Measurements from ENCODE around the gene ITPR2. TPM values are rescaled to one million over a fixed set of nuclear protein-coding genes. Genes with fewer than 3 reads are reported as not detected.
"Not testable (repeated sequence)": the region's sequence is repeated elsewhere in the genome, so short reads cannot be mapped to it uniquely, and the experiment has no call there.

The ITPR2 gene
- total RNA-seq, 1 donor from 2014 or later, result 48.1 TPM

DNA sequence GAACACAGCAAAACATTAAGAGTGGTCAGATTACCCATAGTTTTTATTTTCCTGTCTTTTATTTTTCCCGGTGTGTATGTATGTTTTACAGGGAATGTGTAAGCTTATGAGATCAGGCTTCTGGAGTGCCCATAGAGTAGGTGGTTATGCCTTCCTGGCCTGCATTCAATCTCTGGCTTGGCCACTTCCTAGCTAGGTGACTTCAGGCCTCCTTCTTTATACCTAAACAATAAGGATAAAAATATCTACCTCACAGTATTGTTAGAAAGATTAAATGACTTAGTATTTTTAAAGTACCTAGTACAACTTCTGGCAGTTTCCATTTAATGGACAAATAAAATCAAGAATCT is 42.4 kb downstream of the ITPR2 start:
- peaks cover 15% of the 10 kb centered on the region for H3K4me1 ChIP-seq

GRCh38 chr12:26789731-26790644 is 43.0 kb downstream of the ITPR2 start:
- H3K4me1 ChIP-seq, result peaks cover 15% of the 10 kb centered on the region
- no peaks in the 10 kb centered on the region for H3K9me3 ChIP-seq
- intact Hi-C loops (cut with DNase I), result no loop called here
- no peak for DNase-seq (ENCODE audit: extremely low spot score in 2 of 2)
- no peak overlapping the region for H3K27ac ChIP-seq
- no peaks in the 10 kb centered on the region for H3K36me3 ChIP-seq
- TF ChIP-seq CTCF (IDR thresholded peaks at IDR 0.05) (no peak), POLR2A (IDR thresholded peaks at IDR 0.05) (no peak), POLR2AphosphoS5 (IDR thresholded peaks at IDR 0.05; ENCODE audit: insufficient read depth in 1 of 2, low read depth in 1 of 2) (no peak)
- no peaks in the 10 kb centered on the region for H3K27me3 ChIP-seq
- H3K4me3 ChIP-seq, result no peak overlapping the region

More for the DNA sequence above, 42.4 kb downstream of the ITPR2 start:
- no peaks in the 10 kb centered on the region for H3K27me3 ChIP-seq
- TF ChIP-seq POLR2A (IDR thresholded peaks at IDR 0.05) (no peak), CTCF (IDR thresholded peaks at IDR 0.05) (no peak), POLR2AphosphoS5 (IDR thresholded peaks at IDR 0.05; ENCODE audit: insufficient read depth in 1 of 2, low read depth in 1 of 2) (no peak)
- no peaks in the 10 kb centered on the region for H3K9me3 ChIP-seq
- H3K27ac ChIP-seq, result no peak overlapping the region
- DNase-seq (ENCODE audit: extremely low spot score in 2 of 2), result no peak
- intact Hi-C loops (cut with DNase I), result no loop called here
- no peak overlapping the region for H3K4me3 ChIP-seq
- H3K36me3 ChIP-seq, result no peaks in the 10 kb centered on the region

DNA sequence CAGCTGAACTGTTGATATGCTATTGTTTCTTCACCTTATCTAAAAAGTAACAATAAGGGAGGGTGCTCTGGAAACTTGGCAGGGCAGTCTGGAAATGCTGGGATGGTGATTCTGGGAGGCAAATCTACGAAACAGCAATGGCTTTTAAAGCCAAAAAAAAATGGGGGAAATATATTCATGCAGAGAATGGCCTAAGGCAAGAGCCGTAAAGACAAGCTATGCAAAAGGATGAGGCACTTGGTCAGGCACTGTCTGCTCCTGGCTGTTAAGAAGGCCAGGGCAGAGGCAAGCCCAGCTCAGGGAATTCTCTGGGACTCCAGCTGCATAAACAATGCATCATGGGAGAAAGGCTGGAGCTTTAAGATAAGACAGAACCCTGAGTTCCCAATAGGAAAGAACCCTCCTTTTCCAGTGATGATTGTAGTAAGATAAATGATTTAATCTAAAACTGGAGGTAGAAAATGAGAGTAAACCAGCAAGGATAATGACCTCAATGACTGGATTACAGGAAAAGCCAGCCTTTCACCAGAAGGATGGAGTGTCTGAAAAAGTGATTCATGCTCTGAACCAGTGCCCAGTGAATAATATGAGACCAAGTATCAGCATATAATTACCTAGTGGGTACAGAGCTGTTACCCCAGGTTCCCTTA is 46.0 kb downstream of the ITPR2 start:
- no peak for TF ChIP-seq POLR2AphosphoS5 (IDR thresholded peaks at IDR 0.05; ENCODE audit: insufficient read depth in 1 of 2, low read depth in 1 of 2)
- no peak for TF ChIP-seq POLR2A (IDR thresholded peaks at IDR 0.05)
- TF ChIP-seq CTCF (IDR thresholded peaks at IDR 0.05), result no peak
- no peak for DNase-seq (ENCODE audit: extremely low spot score in 2 of 2)
- Histone ChIP-seq H3K4me3 (no peak overlapping the region), H3K9me3 (no peaks in the 10 kb centered on the region), H3K36me3 (no peaks in the 10 kb centered on the region), H3K4me1 (peaks cover 18% of the 10 kb centered on the region), H3K27me3 (no peaks in the 10 kb centered on the region), H3K27ac (no peak overlapping the region)
- intact Hi-C loops (cut with DNase I), result no loop called here

GRCh38 chr12:26786491-26786864 is 46.5 kb downstream of the ITPR2 start:
- intact Hi-C loops (cut with DNase I), result no loop called here
- H3K4me1 ChIP-seq, result peaks cover 13% of the 10 kb centered on the region

GRCh38 chr12:26783816-26784379 is 49.1 kb downstream of the ITPR2 start:
- H3K27ac ChIP-seq; H3K4me3 ChIP-seq; H3K9me3 ChIP-seq; H3K27me3 ChIP-seq; DNase-seq (ENCODE audit: extremely low spot score in 2 of 2); H3K36me3 ChIP-seq; intact Hi-C loops (cut with DNase I); H3K4me1 ChIP-seq: not testable (repeated sequence)

More at GRCh38 chr12:26786491-26786864, 46.5 kb downstream of the ITPR2 start:
- H3K27ac ChIP-seq, result no peak overlapping the region
- H3K4me3 ChIP-seq, result no peak overlapping the region
- no peak for DNase-seq (ENCODE audit: extremely low spot score in 2 of 2)
- TF ChIP-seq CTCF (IDR thresholded peaks at IDR 0.05), result no peak
- no peak for TF ChIP-seq POLR2A (IDR thresholded peaks at IDR 0.05)
- TF ChIP-seq POLR2AphosphoS5 (IDR thresholded peaks at IDR 0.05; ENCODE audit: insufficient read depth in 1 of 2, low read depth in 1 of 2), result no peak
- no peaks in the 10 kb centered on the region for H3K27me3 ChIP-seq
- no peaks in the 10 kb centered on the region for H3K9me3 ChIP-seq
- no peaks in the 10 kb centered on the region for H3K36me3 ChIP-seq
